HG02840 (cell line): Measurements from ENCODE around the gene CLEC3A.
"Not testable (repeated sequence)": the region's sequence is repeated elsewhere in the genome, so short reads cannot be mapped to it uniquely, and the experiment has no call there.

Source experiments
- ATAC-seq: cut with Tn5 transposase; IDR thresholded peaks from one replicate; pipeline ENCODE4 v1.9.1; 2021; ENCODE audit warnings: mild to moderate bottlenecking, moderate library complexity, moderate number of reproducible peaks; ENCODE audit not compliant: unreplicated experiment, low FRiP score

The CLEC3A gene

DNA sequence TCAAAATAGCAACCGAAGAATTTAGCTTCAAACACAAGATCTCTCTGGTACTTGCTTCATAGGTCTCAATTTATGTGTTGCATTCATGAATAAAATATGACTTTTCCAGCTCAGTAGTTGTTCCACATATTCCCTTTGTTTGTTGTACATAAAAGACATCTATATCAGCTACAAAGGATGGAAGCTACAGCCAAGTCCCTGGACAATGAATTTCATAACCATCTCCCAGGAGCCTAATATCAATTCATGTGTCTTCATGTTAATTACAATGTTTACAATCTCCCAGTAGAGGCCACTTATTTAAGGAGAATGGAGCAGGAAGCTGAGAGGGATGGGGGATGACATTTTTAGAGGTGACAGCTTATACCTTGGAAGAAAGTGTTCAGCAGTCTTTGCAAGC lies 3.3 kb downstream of the CLEC3A start:
- ATAC-seq: no peak

DNA sequence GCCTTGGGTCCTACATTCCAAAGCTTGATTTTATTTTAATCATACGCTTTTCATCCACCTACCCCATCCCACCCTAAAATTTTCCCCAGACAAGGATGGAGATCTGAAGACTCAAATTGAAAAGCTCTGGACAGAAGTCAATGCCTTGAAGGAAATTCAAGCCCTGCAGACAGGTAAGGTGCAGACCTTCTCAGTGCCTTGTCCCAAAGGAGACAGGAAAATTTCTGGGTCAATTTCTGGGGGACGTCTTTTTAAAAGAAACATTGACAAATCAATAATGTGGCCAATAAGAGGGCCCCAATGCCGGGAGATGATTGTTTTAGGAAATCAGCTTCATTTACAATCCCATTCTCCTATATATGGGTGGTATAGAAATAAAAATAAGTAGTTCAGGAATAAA lies 5.7 kb downstream of the CLEC3A start:
- ATAC-seq: no peak

DNA sequence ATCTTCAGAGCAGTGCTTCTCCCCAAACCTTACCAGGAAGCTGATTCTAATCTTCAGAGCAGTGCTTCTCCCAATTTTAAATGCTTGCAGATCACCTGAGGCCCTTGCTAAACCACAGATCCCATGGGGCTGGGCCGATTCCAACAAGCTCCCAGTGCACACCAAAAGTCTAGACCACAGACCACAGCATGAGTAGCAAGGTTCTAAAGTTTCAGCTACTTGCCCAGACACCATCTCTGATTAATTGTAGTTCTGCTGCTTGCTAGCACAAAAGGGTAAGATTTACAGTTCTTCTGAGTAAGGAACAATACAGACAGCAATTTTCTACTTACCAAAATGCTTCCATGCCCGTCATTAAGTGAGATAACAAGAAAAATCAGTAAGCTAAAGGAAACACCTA lies 12.2 kb downstream of the CLEC3A start:
- ATAC-seq: no peak

DNA sequence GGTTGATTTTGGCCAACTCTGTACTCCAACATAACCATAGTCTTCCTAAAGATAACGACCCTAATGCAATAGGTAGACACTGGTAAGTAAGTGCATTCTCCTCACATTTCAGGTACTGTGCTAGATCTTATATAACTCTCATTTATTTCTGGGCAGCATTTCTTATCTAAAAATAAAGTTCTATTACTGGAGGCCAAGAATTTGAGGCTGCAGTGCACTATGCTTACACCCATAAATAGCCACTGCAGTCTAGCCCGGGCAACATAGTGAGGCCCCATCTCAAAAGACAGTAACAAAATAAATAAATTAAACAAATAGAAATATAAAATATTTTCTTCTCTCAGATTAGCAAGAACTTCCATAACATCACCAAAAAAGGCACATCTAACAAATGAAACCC lies 12.7 kb downstream of the CLEC3A start:
- no peak for ATAC-seq

DNA sequence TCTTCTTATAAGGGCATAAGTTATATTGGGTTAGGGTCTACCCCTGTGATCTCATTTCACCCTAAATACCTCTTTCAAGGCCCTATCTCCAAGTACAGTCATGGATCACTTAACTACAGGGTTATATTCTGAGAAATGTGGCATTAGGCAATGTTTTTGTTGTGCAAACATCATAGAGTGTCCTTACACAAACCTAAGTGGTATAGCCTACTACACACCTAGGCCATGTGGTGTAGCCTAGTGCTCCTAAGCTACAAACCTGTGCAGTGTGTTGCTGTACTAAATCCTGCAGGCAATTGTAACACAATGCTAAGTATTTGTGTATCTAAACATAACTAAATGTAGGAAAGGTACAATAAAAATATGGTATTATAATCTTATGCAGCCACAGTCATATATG lies 18.0 kb downstream of the CLEC3A start:
- ATAC-seq: no peak

DNA sequence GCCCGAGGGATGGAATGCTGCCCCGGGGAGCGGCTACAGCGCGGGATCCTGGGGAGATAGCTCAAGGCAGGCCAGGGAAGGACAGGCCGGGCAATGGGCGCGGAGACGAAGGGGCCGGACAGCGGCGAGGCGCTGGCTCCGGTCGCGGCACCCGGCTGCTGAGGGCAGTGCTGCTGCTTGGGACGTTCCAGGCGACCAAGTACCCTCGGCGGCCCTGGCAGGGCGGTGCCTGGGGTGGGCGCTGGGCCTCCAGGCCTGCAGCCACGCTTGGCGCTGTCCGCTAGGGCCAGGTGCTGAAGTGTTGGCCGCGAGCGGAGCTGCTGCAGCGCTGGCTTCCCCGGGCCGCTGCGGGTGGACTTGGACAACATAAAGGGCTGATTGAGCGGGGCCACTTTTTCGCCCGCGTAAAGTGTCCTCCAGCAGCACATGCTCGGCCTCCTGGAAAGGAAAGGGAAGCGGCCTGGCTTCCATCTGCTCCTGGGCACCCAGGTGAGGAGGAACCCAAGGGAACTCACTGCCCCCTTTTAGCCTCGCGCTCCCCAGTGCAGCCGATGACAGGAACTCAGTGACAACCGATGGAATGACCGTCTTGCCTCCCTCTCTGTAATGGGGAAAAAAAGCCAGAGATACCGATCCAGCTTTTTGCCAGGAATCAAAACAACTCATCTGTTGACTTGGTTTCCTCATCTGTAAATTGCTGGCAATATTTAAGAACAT lies 23.7 kb downstream of the CLEC3A start:
- ATAC-seq: no peak

DNA sequence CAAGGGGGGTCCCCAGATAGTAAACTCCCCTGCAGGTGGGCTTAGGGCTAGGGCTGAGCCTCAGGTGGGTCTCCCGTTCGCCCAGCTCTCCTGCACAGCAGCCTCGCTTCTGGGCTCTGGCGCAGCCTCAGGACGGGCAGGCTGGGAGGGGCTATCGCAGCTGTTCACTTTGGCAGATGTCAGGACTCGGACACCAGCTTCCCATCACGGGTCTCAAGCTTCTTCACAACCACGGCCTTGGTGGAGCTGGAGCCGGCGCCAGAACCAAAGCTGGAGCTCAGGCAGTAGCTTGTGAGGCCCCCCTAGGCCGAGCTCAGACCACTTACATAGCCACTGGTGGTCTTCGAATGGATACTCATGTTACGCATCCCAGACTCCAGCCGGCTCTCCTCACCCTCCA lies 26.0 kb downstream of the CLEC3A start:
- no peak for ATAC-seq

DNA sequence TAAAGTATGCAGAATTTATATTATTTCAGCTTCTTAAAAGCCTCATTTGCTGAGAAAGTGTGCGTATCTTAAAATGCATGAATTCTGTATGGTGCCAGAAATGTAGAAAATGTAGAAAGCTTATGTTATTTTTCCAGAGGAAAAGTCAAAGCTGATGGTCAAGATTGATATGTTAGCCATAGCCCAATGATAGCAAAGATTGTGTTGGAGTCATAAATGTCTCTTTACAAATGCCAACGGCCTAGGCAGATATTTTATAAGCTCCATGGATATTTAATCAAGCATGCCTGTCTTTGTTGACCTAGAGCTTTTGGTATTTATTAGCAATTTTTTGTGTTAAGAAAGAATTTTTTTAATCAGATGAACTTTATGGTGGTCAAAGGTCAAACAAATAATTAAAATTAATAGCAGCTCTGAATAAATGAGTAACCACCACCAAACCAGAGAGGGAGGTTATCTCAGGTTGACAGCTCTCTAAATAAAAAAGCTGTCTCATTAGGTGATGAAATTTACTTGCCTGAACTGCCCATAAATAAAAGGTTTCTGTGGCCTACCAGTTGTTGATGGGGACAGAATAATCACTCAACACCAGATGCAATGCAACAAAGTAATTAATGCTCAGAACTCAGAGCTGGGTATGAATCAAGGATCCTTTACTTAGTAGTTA lies 28.5 kb downstream of the CLEC3A start:
- ATAC-seq: no peak

DNA sequence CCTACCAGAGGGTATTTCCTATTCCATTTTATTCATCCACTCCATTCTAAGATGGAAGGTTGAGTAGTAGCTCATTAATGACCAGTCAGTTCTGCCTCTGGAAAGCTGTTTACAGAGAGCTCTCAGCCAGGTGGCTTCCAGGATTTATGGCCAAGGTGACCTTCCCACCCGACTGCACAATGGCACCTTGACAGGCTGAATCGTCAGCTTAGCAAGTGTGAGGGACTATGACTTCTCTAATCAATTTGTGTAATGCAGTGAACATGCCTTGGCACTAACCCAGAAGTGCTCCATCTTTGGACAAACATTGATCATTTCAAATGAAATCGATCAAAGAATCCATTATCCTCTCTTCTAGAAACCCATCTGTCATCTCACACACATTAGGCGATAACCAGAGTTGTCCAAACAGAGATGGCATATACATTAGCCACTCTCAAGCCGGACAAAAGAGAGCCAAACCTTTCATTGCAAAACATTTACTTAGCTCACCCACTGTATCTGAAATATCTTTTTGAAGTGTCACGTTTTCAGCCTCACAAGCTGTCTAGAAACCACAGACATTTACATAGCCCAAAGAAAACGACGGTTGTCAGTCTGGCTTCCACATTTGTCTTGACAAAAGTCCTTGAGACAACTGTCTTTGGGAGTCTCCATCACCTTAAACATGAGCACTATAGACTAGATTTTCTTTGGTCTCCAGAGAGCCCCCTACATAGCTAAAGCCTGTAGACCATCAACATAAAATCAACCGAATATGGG lies 35.6 kb downstream of the CLEC3A start:
- no peak for ATAC-seq

DNA sequence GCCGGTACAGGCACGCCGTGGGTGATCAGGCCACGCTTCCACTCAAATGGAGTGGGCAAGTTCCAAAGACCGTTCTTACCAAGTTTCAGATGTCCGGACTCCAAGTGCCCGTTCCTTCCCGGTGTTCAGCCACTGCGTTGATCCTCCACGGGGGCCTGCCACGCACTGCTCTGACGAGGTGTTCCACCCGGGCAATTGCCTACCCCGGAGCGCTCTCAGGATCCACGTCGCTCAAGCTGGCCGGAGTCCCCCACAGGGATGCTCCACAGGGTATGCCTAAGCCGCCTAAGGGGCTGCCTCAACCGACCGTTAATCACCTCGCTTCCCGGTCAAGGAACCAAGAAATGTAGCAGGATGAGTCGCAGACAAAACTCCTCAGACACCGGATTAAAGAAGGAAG lies 37.5 kb downstream of the CLEC3A start:
- not testable (repeated sequence) for ATAC-seq

DNA sequence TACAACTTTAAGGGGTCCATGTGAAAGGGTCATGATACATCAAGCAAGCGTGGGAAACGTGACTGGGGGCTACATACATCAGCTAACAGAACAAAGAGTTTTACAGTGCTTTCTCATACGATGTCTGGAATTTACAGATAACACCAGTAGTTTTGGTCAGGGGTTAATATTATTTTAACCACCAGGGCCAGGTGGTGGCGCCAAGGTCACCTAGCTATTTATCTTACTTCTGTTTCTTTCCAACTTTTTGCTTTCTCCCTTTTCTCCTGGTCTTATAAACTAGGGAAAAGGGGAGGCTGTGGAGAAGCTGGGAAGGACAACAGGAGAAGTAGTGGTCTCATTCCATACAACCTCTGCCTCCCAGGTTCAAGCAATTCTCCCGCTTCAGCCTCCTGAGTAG lies 37.9 kb downstream of the CLEC3A start:
- ATAC-seq: no peak

DNA sequence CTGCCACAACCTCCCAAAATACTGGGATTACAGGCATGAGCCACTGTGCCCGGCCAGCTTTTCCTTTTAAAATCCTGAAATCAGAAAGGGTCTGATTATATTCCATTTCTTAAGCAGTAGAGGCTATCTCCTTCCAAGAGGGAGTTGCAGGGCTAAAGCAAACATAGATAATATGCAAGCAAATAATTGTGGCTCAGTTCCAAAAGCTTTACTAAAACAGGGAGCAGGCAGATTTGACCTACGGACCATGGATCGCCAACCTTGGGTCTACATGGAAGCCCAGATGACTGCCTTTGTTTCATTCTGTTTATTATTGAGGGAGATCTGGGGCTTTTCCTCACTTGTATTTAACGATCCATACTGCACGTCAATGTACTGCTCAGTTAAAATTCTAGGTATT lies 38.5 kb downstream of the CLEC3A start:
- ATAC-seq: no peak

DNA sequence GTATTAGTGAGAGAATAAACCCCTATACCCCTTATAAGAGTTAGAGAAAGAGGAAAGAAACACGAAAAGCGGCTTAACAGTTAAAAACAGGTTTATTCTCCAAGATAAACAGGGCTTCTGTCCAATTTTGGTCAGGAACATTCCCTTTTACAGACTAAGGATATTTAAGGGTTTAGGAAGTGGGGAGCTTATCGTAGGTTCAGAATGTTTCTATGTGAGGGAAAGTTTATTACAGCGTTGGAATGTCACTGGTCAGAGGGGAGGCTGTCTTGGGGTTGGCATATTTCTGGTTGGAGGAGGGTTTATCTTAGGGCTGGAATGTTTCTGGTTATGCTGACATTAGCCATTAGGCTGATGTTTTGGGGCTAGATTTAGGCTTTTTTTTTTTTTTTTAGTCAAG lies 43.0 kb downstream of the CLEC3A start:
- no peak for ATAC-seq

DNA sequence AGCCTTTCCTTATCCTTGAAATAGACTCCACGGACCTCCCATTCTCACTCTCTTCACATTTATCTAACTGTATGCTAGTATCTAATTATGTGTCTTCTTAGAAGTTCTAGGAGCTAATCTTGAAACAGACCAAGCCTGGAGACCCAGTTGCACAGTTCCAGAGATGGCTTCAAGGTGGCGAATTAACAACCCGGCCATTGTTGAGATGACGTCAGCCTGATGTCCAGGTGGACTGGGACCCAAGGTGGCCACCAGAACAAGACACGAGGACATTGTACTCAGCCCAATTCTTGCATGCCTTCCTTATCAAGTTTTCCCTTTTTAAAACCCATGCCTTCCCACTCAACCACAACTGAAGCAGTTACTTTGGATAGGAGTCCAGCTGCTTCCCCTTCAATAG lies 47.6 kb downstream of the CLEC3A start:
- no peak for ATAC-seq

DNA sequence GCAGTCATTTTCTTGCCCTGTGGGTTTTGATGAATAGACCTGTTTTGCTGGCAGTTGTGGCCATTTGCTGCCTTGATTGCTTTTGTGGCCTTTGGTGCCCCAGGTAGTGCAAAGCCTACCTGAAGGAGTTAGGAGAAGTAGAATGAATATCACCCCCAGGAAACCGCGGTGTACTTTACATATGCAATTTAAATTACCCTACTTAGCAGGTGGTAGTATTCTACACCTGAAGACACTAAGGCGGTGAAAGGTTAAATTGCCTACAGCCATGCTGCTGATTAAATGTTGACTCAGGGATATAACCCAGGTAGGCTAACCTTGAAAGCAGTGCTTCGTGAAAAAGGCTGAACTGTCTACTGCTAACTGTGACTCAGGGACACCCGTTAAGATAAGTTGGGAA lies 49.9 kb downstream of the CLEC3A start:
- no peak for ATAC-seq

DNA sequence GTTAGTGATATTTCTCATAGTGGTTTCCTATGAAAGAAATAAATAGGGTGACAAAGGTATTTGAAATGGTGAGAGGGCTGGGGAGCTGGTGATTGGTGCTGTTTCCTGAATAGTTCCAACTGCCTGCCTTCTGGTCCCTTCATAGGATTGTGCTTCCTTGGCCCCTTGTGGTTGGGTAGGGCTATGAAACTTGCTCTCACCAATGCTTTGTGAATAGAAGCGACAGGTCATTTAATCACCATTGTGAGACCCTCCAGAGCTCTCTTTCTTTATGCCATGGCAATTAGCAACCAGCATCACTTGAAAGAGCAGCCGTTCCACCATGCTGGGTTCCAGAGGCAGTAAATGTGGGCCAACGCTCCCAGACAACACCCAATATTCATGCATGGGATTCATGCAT lies 53.5 kb downstream of the CLEC3A start:
- no peak for ATAC-seq

DNA sequence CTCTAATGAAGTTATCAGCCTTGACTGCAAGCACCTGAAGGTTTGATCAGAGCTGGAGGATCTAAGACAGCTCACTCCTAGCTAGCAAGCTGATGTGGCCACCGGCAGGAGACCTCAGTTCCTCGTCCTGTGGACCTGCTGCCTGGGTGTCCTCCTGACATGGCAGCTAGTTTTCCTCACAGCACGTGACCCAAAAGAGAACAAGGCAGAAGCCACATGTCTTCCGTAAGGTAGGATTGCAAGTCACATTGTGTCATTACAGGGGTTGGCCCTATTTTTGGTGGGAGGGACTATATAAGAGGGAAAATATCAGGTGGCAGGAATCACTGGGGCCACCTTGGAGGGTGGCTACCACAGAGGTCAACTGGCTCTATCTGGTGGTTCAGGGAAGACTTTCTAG lies 59.0 kb downstream of the CLEC3A start:
- ATAC-seq: no peak
